ENCODE measurements around the gene PROCA1. TPM values are rescaled to one million over a fixed set of nuclear protein-coding genes. Genes with fewer than 3 reads are reported as not detected.

The PROCA1 gene
- total and polyA plus RNA-seq, 9 of the 15 experiments (the other 6 are each of a cell fraction or from before 2014, with no cell fraction given): 0.78 to 16.2 (median 5.6) TPM

DNA sequence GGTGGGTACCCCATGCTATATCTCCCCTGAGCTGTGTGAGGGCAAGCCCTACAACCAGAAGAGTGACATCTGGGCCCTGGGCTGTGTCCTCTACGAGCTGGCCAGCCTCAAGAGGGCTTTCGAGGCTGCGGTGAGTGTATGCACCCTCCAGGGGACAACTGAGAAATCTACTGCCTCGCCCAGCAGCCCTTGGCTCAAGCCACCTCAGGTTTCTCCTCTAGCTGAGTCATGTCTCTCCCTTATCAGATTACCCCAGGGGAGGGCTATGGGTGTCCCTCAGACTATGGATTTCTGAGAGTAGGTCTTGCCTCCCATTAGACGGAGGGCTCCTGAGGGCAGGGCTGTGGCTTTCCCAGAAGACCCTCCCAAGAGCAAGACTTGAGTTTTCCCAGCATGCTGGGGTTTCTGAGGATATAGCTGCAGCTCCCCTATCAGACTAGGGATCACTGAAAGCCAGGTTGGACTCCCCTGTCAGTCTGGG is 23.6 kb upstream of the PROCA1 start (continued):
- TF ChIP-seq, protein P1, sequence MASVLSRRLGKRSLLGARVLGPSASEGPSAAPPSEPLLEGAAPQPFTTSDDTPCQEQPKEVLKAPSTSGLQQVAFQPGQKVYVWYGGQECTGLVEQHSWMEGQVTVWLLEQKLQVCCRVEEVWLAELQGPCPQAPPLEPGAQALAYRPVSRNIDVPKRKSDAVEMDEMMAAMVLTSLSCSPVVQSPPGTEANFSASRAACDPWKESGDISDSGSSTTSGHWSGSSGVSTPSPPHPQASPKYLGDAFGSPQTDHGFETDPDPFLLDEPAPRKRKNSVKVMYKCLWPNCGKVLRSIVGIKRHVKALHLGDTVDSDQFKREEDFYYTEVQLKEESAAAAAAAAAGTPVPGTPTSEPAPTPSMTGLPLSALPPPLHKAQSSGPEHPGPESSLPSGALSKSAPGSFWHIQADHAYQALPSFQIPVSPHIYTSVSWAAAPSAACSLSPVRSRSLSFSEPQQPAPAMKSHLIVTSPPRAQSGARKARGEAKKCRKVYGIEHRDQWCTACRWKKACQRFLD (CRISPR knock-in tag; IDR thresholded peaks at IDR 0.05): no peak
- TF ChIP-seq POLR2AphosphoS5 (IDR thresholded peaks at IDR 0.05; ENCODE audit: control insufficient read depth, insufficient read depth, low read depth, low read length): no peak
- no peak for TF ChIP-seq PHB2 (IDR thresholded peaks at IDR 0.05; ENCODE audit: low read depth)
- no peak for TF ChIP-seq NFE2L1 (tag; IDR thresholded peaks at IDR 0.05; ENCODE audit: borderline replicate concordance, low read depth)
- no peak for TF ChIP-seq EWSR1 (IDR thresholded peaks at IDR 0.05; ENCODE audit: borderline replicate concordance, low read depth, partially characterized antibody)
- no peak for TF ChIP-seq ETV1 (tag; conservative IDR thresholded peaks at IDR 0.05; ENCODE audit: low read depth)
- TF ChIP-seq ZNF785 (CRISPR knock-in tag; IDR thresholded peaks at IDR 0.05): no peak
- no peak for TF ChIP-seq SRSF7 (optimal IDR thresholded peaks at IDR 0.05; ENCODE audit: low read depth, low read length)
- no peak for TF ChIP-seq MCM7 (IDR thresholded peaks at IDR 0.05)
- no peak for TF ChIP-seq RFX7 (CRISPR knock-in tag; IDR thresholded peaks at IDR 0.05)
- TF ChIP-seq, protein P2, sequence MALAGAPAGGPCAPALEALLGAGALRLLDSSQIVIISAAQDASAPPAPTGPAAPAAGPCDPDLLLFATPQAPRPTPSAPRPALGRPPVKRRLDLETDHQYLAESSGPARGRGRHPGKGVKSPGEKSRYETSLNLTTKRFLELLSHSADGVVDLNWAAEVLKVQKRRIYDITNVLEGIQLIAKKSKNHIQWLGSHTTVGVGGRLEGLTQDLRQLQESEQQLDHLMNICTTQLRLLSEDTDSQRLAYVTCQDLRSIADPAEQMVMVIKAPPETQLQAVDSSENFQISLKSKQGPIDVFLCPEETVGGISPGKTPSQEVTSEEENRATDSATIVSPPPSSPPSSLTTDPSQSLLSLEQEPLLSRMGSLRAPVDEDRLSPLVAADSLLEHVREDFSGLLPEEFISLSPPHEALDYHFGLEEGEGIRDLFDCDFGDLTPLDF (CRISPR knock-in tag; IDR thresholded peaks at IDR 0.05): peak; percentile 68; the same call in 1 of the 2 replicates
- peak; percentile 38 for TF ChIP-seq ZNF146 (CRISPR knock-in tag; IDR thresholded peaks at IDR 0.05; ENCODE audit: unreplicated experiment)
- TF ChIP-seq NFIC (IDR thresholded peaks at IDR 0.05): 0 out of 2 replicates have a peak, but pooled peaks have one; percentile 11
- no peak for TF ChIP-seq HES1 (IDR thresholded peaks at IDR 0.05; ENCODE audit: low read depth)
- no peak for TF ChIP-seq NFXL1 (CRISPR knock-in tag; IDR thresholded peaks at IDR 0.05)
- TF ChIP-seq, protein P3, sequence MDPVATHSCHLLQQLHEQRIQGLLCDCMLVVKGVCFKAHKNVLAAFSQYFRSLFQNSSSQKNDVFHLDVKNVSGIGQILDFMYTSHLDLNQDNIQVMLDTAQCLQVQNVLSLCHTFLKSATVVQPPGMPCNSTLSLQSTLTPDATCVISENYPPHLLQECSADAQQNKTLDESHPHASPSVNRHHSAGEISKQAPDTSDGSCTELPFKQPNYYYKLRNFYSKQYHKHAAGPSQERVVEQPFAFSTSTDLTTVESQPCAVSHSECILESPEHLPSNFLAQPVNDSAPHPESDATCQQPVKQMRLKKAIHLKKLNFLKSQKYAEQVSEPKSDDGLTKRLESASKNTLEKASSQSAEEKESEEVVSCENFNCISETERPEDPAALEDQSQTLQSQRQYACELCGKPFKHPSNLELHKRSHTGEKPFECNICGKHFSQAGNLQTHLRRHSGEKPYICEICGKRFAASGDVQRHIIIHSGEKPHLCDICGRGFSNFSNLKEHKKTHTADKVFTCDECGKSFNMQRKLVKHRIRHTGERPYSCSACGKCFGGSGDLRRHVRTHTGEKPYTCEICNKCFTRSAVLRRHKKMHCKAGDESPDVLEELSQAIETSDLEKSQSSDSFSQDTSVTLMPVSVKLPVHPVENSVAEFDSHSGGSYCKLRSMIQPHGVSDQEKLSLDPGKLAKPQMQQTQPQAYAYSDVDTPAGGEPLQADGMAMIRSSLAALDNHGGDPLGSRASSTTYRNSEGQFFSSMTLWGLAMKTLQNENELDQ (CRISPR knock-in tag; IDR thresholded peaks at IDR 0.05; ENCODE audit: borderline replicate concordance): no peak
- TF ChIP-seq, protein P4, sequence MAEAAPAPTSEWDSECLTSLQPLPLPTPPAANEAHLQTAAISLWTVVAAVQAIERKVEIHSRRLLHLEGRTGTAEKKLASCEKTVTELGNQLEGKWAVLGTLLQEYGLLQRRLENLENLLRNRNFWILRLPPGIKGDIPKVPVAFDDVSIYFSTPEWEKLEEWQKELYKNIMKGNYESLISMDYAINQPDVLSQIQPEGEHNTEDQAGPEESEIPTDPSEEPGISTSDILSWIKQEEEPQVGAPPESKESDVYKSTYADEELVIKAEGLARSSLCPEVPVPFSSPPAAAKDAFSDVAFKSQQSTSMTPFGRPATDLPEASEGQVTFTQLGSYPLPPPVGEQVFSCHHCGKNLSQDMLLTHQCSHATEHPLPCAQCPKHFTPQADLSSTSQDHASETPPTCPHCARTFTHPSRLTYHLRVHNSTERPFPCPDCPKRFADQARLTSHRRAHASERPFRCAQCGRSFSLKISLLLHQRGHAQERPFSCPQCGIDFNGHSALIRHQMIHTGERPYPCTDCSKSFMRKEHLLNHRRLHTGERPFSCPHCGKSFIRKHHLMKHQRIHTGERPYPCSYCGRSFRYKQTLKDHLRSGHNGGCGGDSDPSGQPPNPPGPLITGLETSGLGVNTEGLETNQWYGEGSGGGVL (CRISPR knock-in tag; IDR thresholded peaks at IDR 0.05): no peak
- no peak for TF ChIP-seq MXI1 (IDR thresholded peaks at IDR 0.05; ENCODE audit: low read depth, low read length)
- TF ChIP-seq THAP12 (CRISPR knock-in tag; IDR thresholded peaks at IDR 0.05): no peak
